H1 (cell line): ENCODE data around the gene SPTBN1. TPM values are rescaled to one million over a fixed set of nuclear protein-coding genes. Genes with fewer than 3 reads are reported as not detected.

Experiments used
- CHD7 ChIP-seq: fragments of 300-600 bp; sonication (generic); IDR thresholded peaks from 2 replicates; pipeline ENCODE4 v1.7.1; 2012; ENCODE audit warnings: low read length, moderate library complexity, mild to moderate bottlenecking, inconsistent platforms; ENCODE audit not compliant: insufficient replicate concordance
- CTBP2 ChIP-seq: IDR thresholded peaks from 2 replicates; pipeline ENCODE4 v1.7.0; 2011; ENCODE audit warnings: borderline replicate concordance, mild to moderate bottlenecking, moderate library complexity, mixed read lengths, low read length; ENCODE audit not compliant: insufficient read depth, insufficient read length
- FOSL1 ChIP-seq: IDR thresholded peaks from 2 replicates; pipeline ENCODE4 v1.6.1; 2011; ENCODE audit warnings: mild to moderate bottlenecking, low read depth, low read length, moderate library complexity; ENCODE audit not compliant: insufficient read depth
- KDM1A ChIP-seq: fragments of 200-600, 300-600 bp; sonication (generic); IDR thresholded peaks from 2 replicates; pipeline ENCODE4 v1.7.1; 2016; ENCODE audit warnings: mild to moderate bottlenecking, low read length, borderline replicate concordance
- SIX5 ChIP-seq: IDR thresholded peaks from 2 replicates; pipeline ENCODE4 v1.6.1; 2011; ENCODE audit warnings: mild to moderate bottlenecking, low read depth, low read length
- SP2 ChIP-seq: IDR thresholded peaks from 2 replicates; pipeline ENCODE4 v1.6.1; 2012; ENCODE audit warnings: mild to moderate bottlenecking, low read length, inconsistent platforms
- SUZ12 ChIP-seq: fragments of 200-600 bp; sonication (generic); IDR thresholded peaks from 2 replicates; pipeline ENCODE4 v1.6.1; 2012; ENCODE audit warnings: mild to moderate bottlenecking, inconsistent platforms, low read length, moderate library complexity, mixed read lengths
- TAF1 ChIP-seq: IDR thresholded peaks from 2 replicates; pipeline ENCODE4 v1.6.1; 2011; ENCODE audit warnings: mild to moderate bottlenecking, low read depth, low read length
- YY1 ChIP-seq: IDR thresholded peaks from 2 replicates; pipeline ENCODE4 v1.6.1; 2011; ENCODE audit warnings: low read depth, mild to moderate bottlenecking, low read length
- polyA plus RNA-seq, 7 experiments: library from polyadenylated mRNA; depleted of rRNA in 3 of 7; stranded (reverse) in 5 of 7; unstranded in 2 of 7; fragments of >200 nt in 5 of 7; fragments of 200-250 nt in 2 of 7; gene quantifications; 1 replicate in 5 of 7; 2 replicates in 1 of 7; 4 replicates in 1 of 7; pipeline versions ENCODE4 v1.2.1 to v1.2.3, GENCODE V29; 2011 to 2013; ENCODE audit warnings: missing spikeins in 2 of 7, mixed read lengths in 2 of 7
- total RNA-seq: library from RNA; stranded (reverse); fragmentation: NEBNext Ultra II Directional; extraction: Animal tissue kit (Norgen Biotek cat#: 25700); gene quantifications from 2 replicates; pipeline ENCODE4 v1.2.1, GENCODE V29; 2021

Gene SPTBN1
- total and polyA plus RNA-seq, 2 of the 8 experiments (the other 6 are each of a cell fraction or from before 2014, with no cell fraction given) = 31.8 to 180 TPM

- TF ChIP-seq KDM1A = no peak
- TF ChIP-seq FOSL1 = no peak
- TF ChIP-seq SUZ12 = no peak
- TF ChIP-seq YY1 = no peak
- no peak for TF ChIP-seq SIX5
- no peak for TF ChIP-seq SP2
- no peak for TF ChIP-seq CHD7
- no peak for TF ChIP-seq TAF1
- TF ChIP-seq CTBP2 = no peak
- TF ChIP-seq, all 59 proteins: peak for 0
Measured at GRCh38 chr2:54476852-54477251, 20.7 kb downstream of the SPTBN1 start (continued).
